ENCODE data around the gene CDK9.
"Not testable (repeated sequence)": the region's sequence is repeated elsewhere in the genome, so short reads cannot be mapped to it uniquely, and the experiment has no call there.

Gene CDK9

GRCh38 chr9:127785933-127786772 lies at the start of gene CDK9:
Gene CDK9 (plus strand): TSS chr9:127786034. CDS start chr9:127786149, 115 bp downstream.
- in situ Hi-C loops (cut with MboI; ENCODE audit: low sequenced_read_pairs): no loop called here

GRCh38 chr9:127738666-127739065 lies 47.2 kb upstream of the CDK9 start:
- in situ Hi-C loops (cut with MboI; ENCODE audit: low sequenced_read_pairs): loop anchor here (10.0 to 25.0 kb wide), 2 partner anchors 136 to 226 kb away; partner anchors contain the start of gene AK1

- in situ Hi-C loops (cut with MboI; ENCODE audit: low sequenced_read_pairs): loop anchor here (10.0 to 25.0 kb wide), 2 partner anchors 135 to 227 kb away; partner anchors contain the start of gene AK1
These were observed 46.1 kb upstream of the CDK9 start for GRCh38 chr9:127739614-127740330.

- in situ Hi-C loops (cut with MboI; ENCODE audit: low sequenced_read_pairs): loop anchor here (25.0 kb wide), 1 partner anchor 230 kb away; no protein-coding TSS in a partner anchor
These were observed 43.9 kb upstream of the CDK9 start for GRCh38 chr9:127741831-127742434.

- in situ Hi-C loops (cut with MboI; ENCODE audit: low sequenced_read_pairs): loop anchor here (25.0 kb wide), 1 partner anchor 230 kb away; no protein-coding TSS in a partner anchor
These were observed 43.3 kb upstream of the CDK9 start for GRCh38 chr9:127742435-127743088.

GRCh38 chr9:127744398-127745110 lies 41.3 kb upstream of the CDK9 start:
- in situ Hi-C loops (cut with MboI; ENCODE audit: low sequenced_read_pairs): loop anchor here (25.0 kb wide), 1 partner anchor 232 kb away; no protein-coding TSS in a partner anchor

- in situ Hi-C loops (cut with MboI; ENCODE audit: low sequenced_read_pairs): loop anchor here (25.0 kb wide), 1 partner anchor 235 kb away; no protein-coding TSS in a partner anchor
These were observed 38.8 kb upstream of the CDK9 start for GRCh38 chr9:127746959-127747569.

- in situ Hi-C loops (cut with MboI; ENCODE audit: low sequenced_read_pairs): loop anchor here (25.0 kb wide), 1 partner anchor 237 kb away; no protein-coding TSS in a partner anchor
These were observed 36.6 kb upstream of the CDK9 start for GRCh38 chr9:127749090-127749787.

GRCh38 chr9:127751269-127752054 lies 34.4 kb upstream of the CDK9 start:
- in situ Hi-C loops (cut with MboI; ENCODE audit: low sequenced_read_pairs): no loop called here

GRCh38 chr9:127753148-127753547 lies 32.7 kb upstream of the CDK9 start:
- in situ Hi-C loops (cut with MboI; ENCODE audit: low sequenced_read_pairs): no loop called here

- in situ Hi-C loops (cut with MboI; ENCODE audit: low sequenced_read_pairs): no loop called here
These were observed 32.2 kb upstream of the CDK9 start for GRCh38 chr9:127753622-127754021.

- in situ Hi-C loops (cut with MboI; ENCODE audit: low sequenced_read_pairs): no loop called here
These were observed 31.5 kb upstream of the CDK9 start for GRCh38 chr9:127754099-127755060.

GRCh38 chr9:127755061-127756060 lies 30.5 kb upstream of the CDK9 start:
- in situ Hi-C loops (cut with MboI; ENCODE audit: low sequenced_read_pairs): no loop called here

- in situ Hi-C loops (cut with MboI; ENCODE audit: low sequenced_read_pairs): no loop called here
These were observed 29.6 kb upstream of the CDK9 start for GRCh38 chr9:127756233-127756632.

- in situ Hi-C loops (cut with MboI; ENCODE audit: low sequenced_read_pairs): not testable (repeated sequence)
These were observed 29.1 kb upstream of the CDK9 start for GRCh38 chr9:127756776-127757175.

- in situ Hi-C loops (cut with MboI; ENCODE audit: low sequenced_read_pairs): no loop called here
These were observed 27.0 kb upstream of the CDK9 start for GRCh38 chr9:127758843-127759242.

Data from HL-60/S4 treated with phorbol 12-myristate 13-acetate at 8.2 ng/mL for 4 days and 3 days (cell line).